GM18873 (cell line): Measurements from ENCODE around the gene OPCML.

ENCODE experiments used
- ATAC-seq: cut with Tn5 transposase; IDR thresholded peaks from one replicate; pipeline ENCODE4 v1.9.1; 2021; ENCODE audit warnings: mild to moderate bottlenecking, moderate library complexity, moderate number of reproducible peaks; ENCODE audit not compliant: unreplicated experiment, low FRiP score

Gene OPCML

DNA sequence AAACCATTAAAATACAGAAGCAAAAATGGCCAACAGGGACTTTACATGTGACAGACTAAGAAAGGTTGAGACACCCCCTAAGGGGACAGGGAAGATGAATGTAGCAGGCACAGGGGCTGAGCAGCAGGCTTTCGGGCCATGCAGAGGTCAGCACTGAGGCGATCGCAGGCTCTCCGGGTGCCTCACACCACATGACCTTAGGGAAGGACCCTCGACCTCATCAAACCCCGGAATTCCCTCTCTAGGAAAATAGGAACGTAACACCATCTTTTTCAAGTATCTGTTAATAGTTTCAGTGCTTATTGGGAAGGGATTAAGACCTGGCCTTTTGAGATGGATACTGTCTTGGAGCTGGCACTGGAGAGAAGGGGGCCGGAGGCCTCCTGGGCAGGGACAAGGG, 27.4 kb downstream of the OPCML start:
- ATAC-seq = no peak

GRCh38 chr11:133503776-133504175, 28.5 kb downstream of the OPCML start:
- ATAC-seq = no peak

- ATAC-seq = no peak
Observed at GRCh38 chr11:133503236-133503635, 29.1 kb downstream of the OPCML start.

- no peak for ATAC-seq
Observed at GRCh38 chr11:133501643-133502539, 30.4 kb downstream of the OPCML start.

GRCh38 chr11:133500936-133501335, 31.4 kb downstream of the OPCML start:
- ATAC-seq = no peak

DNA sequence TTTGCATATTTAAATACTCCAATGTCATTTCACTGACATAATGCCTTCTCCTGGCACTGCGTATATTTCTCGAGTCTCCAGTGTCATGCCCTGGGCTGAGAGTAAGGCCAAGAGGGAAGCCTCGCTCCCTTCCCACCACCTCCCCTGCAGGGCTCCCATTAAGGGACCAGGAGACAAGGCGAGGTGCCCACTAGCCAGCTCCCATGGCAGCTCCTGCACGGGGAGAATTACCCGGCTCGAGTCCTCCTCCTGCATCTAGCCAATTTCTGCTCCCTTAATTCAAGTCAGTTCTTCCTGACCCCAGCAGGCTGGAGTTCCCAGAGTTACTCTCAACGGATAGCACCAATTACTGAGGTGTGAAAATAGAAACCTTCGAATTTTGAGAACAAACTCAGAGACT, 31.9 kb downstream of the OPCML start:
- no peak for ATAC-seq

DNA sequence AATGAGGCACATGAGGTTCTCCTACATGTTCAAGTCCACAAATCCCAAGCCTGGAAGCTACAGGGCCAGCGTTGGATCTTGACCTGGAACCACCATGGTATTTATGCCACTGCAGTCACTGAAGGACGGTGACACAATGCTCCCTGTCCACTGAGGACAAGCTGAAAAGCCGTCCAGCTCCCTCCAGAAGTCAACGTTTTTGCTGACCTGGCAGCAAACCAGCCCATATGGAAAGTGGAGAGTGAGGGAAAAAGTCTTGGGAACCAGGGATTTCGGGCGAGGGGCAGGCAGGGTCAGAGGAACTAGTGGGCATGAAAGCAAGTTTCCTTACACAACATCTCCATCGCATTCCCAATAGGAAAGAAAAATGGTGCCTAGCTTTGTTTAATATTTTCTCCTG, 33.3 kb downstream of the OPCML start:
- ATAC-seq = no peak

- ATAC-seq = no peak
Observed at GRCh38 chr11:133497477-133498140, 34.7 kb downstream of the OPCML start.

DNA sequence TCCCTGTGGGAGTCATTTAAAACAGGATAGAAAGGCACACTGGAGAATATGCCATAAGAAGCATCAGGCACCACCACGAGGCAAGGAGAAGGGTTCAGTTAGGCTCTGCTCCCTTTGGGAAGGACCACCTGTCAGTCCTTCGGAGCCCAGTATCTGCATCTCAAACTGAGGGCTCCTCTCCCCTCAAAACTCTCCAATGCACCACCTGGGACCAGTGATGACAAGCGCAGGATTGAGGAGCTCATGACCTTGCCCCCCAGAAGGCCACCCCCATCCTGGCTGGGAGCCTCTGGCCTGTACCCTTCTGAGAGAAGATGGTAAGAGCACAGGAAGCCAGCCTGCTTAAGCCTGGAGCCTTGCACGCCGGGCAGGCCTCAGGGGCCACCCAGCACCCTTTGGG, 39.4 kb downstream of the OPCML start:
- no peak for ATAC-seq

- no peak for ATAC-seq
Observed at GRCh38 chr11:133491680-133492383, 40.5 kb downstream of the OPCML start.

DNA sequence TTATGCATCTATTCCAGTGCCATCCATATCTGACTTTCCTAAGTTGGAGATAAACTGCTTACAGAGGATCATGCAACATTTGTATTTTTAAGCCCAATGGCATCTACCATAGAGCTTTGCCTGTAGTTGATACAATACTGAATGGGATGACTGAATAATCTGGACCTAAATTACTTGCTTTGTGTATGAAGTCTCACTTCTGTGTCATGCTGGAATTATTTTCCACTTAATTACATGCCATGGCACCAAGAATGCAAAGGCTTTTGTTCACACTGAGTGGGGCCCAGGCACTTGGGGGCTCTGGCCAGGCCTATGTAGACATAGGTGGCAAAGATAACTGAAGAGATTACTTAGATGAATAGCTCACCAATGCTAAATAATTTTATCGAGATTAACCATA, 51.6 kb downstream of the OPCML start:
- ATAC-seq = no peak

GRCh38 chr11:133479209-133479608, 53.1 kb downstream of the OPCML start:
- no peak for ATAC-seq

GRCh38 chr11:133477251-133477625, 55.1 kb downstream of the OPCML start:
- ATAC-seq = no peak

- no peak for ATAC-seq
Observed at GRCh38 chr11:133476570-133477250, 55.6 kb downstream of the OPCML start.

DNA sequence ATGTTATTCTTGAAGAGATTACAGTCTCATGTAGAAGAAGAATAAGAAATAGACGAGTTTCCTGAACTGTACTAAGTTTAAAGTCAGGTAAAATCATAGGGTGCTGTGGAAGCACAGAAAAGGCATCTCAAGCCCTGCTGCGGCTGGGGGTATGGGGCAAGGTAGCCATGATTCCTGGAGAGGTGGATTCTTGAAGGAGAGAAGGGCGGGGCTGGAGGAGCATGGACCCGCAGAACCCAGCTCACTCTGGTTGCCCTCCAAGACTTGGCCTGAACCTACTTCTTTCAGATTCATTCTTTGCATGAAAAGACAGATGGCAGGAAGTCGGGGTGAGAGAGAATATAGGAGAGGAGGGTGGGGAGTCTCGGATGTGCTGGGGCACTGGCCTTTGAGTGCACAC, 57.8 kb downstream of the OPCML start:
- no peak for ATAC-seq

DNA sequence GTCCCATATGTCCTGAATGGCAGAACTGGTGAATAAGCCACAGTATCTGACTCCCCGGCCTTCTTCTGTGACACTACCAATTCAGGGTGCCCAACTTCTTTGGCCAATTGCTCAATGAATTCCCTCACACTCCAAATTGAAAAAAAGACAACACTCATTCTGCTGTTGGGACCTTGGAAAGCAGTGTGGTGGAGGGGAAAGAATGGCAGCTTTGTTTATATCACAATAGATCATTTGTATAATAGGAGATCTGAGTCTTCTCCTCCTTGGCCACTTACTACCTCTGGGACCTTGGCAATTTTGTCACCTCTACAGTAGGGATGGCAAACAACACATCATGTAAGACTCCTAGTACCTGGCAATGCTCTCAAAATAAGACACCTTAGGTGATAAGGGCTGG, 64.6 kb downstream of the OPCML start:
- ATAC-seq = no peak

DNA sequence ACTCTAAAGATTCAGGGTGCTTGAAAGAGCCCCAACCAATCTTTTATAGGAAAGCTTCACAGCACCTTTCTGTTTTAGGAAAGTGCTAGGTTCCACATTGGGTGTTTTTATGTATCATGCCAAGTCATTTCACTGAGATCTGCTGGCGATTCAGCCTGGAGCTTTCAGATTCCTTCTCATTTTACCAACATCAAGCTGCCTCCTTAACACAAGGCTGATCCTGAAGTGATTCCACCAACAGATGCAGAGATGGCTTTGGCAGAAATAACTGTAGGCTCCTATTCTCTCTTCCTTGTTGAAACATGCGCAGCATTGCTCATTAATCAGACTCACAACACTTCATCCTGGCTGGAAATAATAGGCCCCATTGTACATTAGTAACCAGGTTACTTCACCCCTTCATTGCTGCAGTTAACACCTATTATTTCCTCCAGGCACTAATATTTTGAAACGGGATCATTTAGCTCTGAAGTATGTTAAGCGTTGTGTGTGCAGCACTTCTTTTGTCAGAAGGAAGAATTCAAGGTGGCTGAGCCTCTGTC, 89.0 kb downstream of the OPCML start:
- ATAC-seq = no peak

DNA sequence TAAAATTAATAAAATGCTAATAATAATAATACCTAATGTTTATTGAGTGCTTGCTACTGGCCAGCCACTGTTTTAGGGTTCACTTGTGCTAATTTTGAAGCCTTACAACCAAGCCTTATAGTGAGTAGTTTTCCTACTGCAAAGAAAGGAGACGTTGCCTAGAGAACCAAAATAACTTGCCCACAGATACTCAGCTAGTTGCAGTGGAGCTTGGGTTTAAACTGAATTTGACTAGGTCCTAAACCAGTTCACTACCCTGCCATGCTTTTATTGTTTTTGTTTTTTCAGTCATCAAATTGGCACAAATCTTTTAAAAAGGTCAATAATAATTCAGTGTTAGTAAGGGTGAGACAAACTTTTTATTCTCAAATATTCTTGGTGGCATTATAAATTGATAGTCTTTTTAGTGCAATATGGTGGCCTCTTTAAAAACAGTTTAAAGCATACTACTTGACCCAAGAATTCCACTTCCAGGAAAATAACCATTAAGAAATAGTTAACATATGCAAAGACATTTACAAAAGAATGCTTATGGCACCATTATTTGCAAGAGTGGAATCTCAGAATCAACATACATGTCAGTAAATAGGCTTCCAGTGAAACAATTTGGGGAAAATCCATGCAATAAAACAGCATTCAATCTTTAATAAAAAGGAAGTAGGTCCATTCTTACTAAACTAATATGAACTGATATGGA, 90.2 kb downstream of the OPCML start:
- ATAC-seq = no peak

- no peak for ATAC-seq
Observed at GRCh38 chr11:133425992-133426391, 106.3 kb downstream of the OPCML start.

DNA sequence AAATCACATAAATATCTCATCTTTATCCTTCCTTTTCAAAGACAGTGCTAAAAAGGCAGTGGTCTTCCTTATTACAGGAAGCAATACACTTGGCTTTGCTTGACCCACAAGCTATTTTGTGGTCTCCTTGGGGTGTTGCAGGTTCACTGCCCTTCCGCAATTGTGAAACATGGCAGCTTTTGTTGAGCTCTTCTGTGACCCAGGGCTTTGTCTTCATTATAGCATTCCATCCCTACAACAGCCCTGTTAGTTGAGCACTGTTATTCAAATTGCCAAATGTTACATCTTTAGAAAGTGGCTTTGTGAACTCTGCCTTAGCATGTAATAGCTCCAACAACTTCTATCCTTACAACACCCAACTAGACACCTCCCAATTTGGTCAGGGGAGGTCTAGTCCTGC, 107.1 kb downstream of the OPCML start:
- no peak for ATAC-seq
